ENCODE results near the gene NEO1.
"Not testable (repeated sequence)": the region's sequence is repeated elsewhere in the genome, so short reads cannot be mapped to it uniquely, and the experiment has no call there.

Gene NEO1

GRCh38 chr15:73165844-73166243, 113.6 kb downstream of the NEO1 start:
- no peak for DNase-seq (ENCODE audit: extremely low read depth, insufficient read length)
- Histone ChIP-seq H3K4me3 (replicated peaks; ENCODE audit: low read depth, low read length) (no peak overlapping the region), H3K27me3 (replicated peaks; ENCODE audit: control insufficient read depth, insufficient read depth, low read length) (no peaks in the 10 kb centered on the region), H3K36me3 (ENCODE audit: control insufficient read depth, insufficient read depth, low read length) (no peaks in the 10 kb centered on the region)
- TF ChIP-seq CTCF (IDR thresholded peaks at IDR 0.05; ENCODE audit: insufficient read depth, low read length, poor library complexity, severe bottlenecking) = no peak

GRCh38 chr15:73166711-73167110, 114.4 kb downstream of the NEO1 start:
- DNase-seq (ENCODE audit: extremely low read depth, insufficient read length) = not testable (repeated sequence)

GRCh38 chr15:73168487-73168886, 116.2 kb downstream of the NEO1 start:
- no peak for DNase-seq (ENCODE audit: extremely low read depth, insufficient read length)
- no peak overlapping the region for H3K4me3 ChIP-seq (replicated peaks; ENCODE audit: low read depth, low read length)
- no peak for TF ChIP-seq CTCF (IDR thresholded peaks at IDR 0.05; ENCODE audit: insufficient read depth, low read length, poor library complexity, severe bottlenecking)
- no peaks in the 10 kb centered on the region for H3K27me3 ChIP-seq (replicated peaks; ENCODE audit: control insufficient read depth, insufficient read depth, low read length)
- no peaks in the 10 kb centered on the region for H3K36me3 ChIP-seq (ENCODE audit: control insufficient read depth, insufficient read depth, low read length)

More at GRCh38 chr15:73166711-73167110, 114.4 kb downstream of the NEO1 start:
- not testable (repeated sequence) for H3K4me3 ChIP-seq (replicated peaks; ENCODE audit: low read depth, low read length); H3K36me3 ChIP-seq (ENCODE audit: control insufficient read depth, insufficient read depth, low read length); H3K27me3 ChIP-seq (replicated peaks; ENCODE audit: control insufficient read depth, insufficient read depth, low read length)

- H3K4me3 ChIP-seq (replicated peaks; ENCODE audit: low read depth, low read length) = no peak overlapping the region
- H3K27me3 ChIP-seq (replicated peaks; ENCODE audit: control insufficient read depth, insufficient read depth, low read length) = no peaks in the 10 kb centered on the region
- no peaks in the 10 kb centered on the region for H3K36me3 ChIP-seq (ENCODE audit: control insufficient read depth, insufficient read depth, low read length)
- no peak for TF ChIP-seq CTCF (IDR thresholded peaks at IDR 0.05; ENCODE audit: insufficient read depth, low read length, poor library complexity, severe bottlenecking)
- no peak for DNase-seq (ENCODE audit: extremely low read depth, insufficient read length)
Measured at GRCh38 chr15:73171711-73172110, 119.4 kb downstream of the NEO1 start.

GRCh38 chr15:73172508-73172907, 120.2 kb downstream of the NEO1 start:
- no peak for DNase-seq (ENCODE audit: extremely low read depth, insufficient read length)
- Histone ChIP-seq H3K4me3 (replicated peaks; ENCODE audit: low read depth, low read length) (no peak overlapping the region), H3K36me3 (ENCODE audit: control insufficient read depth, insufficient read depth, low read length) (no peaks in the 10 kb centered on the region), H3K27me3 (replicated peaks; ENCODE audit: control insufficient read depth, insufficient read depth, low read length) (no peaks in the 10 kb centered on the region)
- TF ChIP-seq CTCF (IDR thresholded peaks at IDR 0.05; ENCODE audit: insufficient read depth, low read length, poor library complexity, severe bottlenecking) = no peak

GRCh38 chr15:73174171-73174570, 121.9 kb downstream of the NEO1 start:
- Histone ChIP-seq H3K27me3 (replicated peaks; ENCODE audit: control insufficient read depth, insufficient read depth, low read length) (no peaks in the 10 kb centered on the region), H3K36me3 (ENCODE audit: control insufficient read depth, insufficient read depth, low read length) (no peaks in the 10 kb centered on the region), H3K4me3 (replicated peaks; ENCODE audit: low read depth, low read length) (no peak overlapping the region)
- DNase-seq (ENCODE audit: extremely low read depth, insufficient read length) = no peak
- TF ChIP-seq CTCF (IDR thresholded peaks at IDR 0.05; ENCODE audit: insufficient read depth, low read length, poor library complexity, severe bottlenecking) = no peak
